Right atrium auricular region (tissue), 2 donors: ENCODE measurements around the gene PRCC. TPM values are rescaled to one million over a fixed set of nuclear protein-coding genes. Genes with fewer than 3 reads are reported as not detected.
A peak's percentile ranks its signal among the peaks of the same experiment; 100 is the strongest.

Experiments
- DNase-seq: peaks from one replicate; pipeline ENCODE4 v3.0.0-alpha.2; 2019; ENCODE audit warnings: low spot score
- H3K27ac ChIP-seq, 2 donors: fragments of 200-600 bp; sonication (generic); 1 replicate in 1 of 2; 2 replicates in 1 of 2; pipeline ENCODE4 v1.5.1; 2016 to 2019
- H3K27me3 ChIP-seq, 2 donors: fragments of 200-600 bp; sonication (generic); one replicate each; pipeline versions ENCODE4 v1.5.1 to v1.6.0; 2017 to 2019
- H3K36me3 ChIP-seq: fragments of 200-600 bp; sonication (generic); one replicate; pipeline ENCODE4 v1.5.1; 2016
- H3K4me1 ChIP-seq, 2 donors: fragments of 200-600 bp; sonication (generic); one replicate each; pipeline versions ENCODE4 v1.5.1 to v1.6.0; 2017 to 2019
- H3K4me3 ChIP-seq, 2 donors: fragments of 200-600 bp; sonication (generic); 1 replicate in 1 of 2; 2 replicates in 1 of 2; pipeline ENCODE4 v1.5.1; 2017 to 2019; ENCODE audit warnings: mild to moderate bottlenecking in 1 of 2, moderate library complexity in 1 of 2
- H3K9me3 ChIP-seq, 2 donors: fragments of 200-600 bp; sonication (generic); one replicate each; pipeline ENCODE4 v1.5.1; 2019
- total RNA-seq, 2 donors: library from RNA; depleted of rRNA; stranded (reverse); fragments of >200 nt; gene quantifications; one replicate each; pipeline ENCODE4 v1.1.0, GENCODE V29; 2016
- TF ChIP-seq, protein P1 (sequence below), 2 donors: fragments of 200-600 bp; sonication (generic); IDR thresholded peaks; one replicate each; pipeline ENCODE4 v1.5.1; 2019; ENCODE audit warnings: antibody characterized with exemption in 2 of 2

The PRCC gene
- total RNA-seq, 2 donors from 2014 or later, result 29.8 to 34.3 TPM

DNA sequence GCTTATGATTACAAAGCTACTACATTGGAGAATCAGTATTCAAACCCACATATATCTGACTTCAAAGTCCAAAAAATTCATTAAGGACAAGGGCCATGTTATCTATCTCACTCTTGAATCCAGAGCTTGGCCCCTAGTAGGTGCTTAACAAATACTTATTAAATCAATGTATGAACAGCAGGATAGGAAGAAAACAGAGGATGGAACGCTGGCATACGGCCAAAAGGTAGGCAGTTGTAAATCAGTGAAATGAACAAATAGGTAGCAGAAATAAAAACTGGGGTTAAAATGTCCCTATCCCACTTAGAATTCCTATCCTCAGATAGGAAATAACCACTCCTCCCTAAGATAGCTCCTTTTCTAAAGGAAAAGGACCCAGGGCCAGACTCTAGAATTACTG lies 28.4 kb upstream of the PRCC start:
- H3K4me3 ChIP-seq, result no peak overlapping the region
- H3K4me1 ChIP-seq, result peaks cover 0 to 17% of the 10 kb centered on the region in 2 donors
- no peak overlapping the region for H3K27ac ChIP-seq
- peaks cover 35% of the 10 kb centered on the region for H3K36me3 ChIP-seq
- TF ChIP-seq, protein P1, sequence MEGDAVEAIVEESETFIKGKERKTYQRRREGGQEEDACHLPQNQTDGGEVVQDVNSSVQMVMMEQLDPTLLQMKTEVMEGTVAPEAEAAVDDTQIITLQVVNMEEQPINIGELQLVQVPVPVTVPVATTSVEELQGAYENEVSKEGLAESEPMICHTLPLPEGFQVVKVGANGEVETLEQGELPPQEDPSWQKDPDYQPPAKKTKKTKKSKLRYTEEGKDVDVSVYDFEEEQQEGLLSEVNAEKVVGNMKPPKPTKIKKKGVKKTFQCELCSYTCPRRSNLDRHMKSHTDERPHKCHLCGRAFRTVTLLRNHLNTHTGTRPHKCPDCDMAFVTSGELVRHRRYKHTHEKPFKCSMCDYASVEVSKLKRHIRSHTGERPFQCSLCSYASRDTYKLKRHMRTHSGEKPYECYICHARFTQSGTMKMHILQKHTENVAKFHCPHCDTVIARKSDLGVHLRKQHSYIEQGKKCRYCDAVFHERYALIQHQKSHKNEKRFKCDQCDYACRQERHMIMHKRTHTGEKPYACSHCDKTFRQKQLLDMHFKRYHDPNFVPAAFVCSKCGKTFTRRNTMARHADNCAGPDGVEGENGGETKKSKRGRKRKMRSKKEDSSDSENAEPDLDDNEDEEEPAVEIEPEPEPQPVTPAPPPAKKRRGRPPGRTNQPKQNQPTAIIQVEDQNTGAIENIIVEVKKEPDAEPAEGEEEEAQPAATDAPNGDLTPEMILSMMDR (IDR thresholded peaks at IDR 0.05), result no peak
- DNase-seq, result no peak
- H3K27me3 ChIP-seq, result no peaks in the 10 kb centered on the region
- no peaks in the 10 kb centered on the region for H3K9me3 ChIP-seq

GRCh38 chr1:156740237-156740740 lies 27.0 kb upstream of the PRCC start:
- no peaks in the 10 kb centered on the region for H3K9me3 ChIP-seq
- TF ChIP-seq, protein P1 (IDR thresholded peaks at IDR 0.05), result no peak
- H3K4me3 ChIP-seq, result peak overlapping the region; percentile 70 to 81
- peaks cover 0 to 31% of the 10 kb centered on the region in 2 donors for H3K4me1 ChIP-seq
- H3K27ac ChIP-seq, result peak overlapping the region; percentile 78 to 83
- H3K36me3 ChIP-seq, result peaks cover 44% of the 10 kb centered on the region
- H3K27me3 ChIP-seq, result no peaks in the 10 kb centered on the region
- DNase-seq, result no peak

DNA sequence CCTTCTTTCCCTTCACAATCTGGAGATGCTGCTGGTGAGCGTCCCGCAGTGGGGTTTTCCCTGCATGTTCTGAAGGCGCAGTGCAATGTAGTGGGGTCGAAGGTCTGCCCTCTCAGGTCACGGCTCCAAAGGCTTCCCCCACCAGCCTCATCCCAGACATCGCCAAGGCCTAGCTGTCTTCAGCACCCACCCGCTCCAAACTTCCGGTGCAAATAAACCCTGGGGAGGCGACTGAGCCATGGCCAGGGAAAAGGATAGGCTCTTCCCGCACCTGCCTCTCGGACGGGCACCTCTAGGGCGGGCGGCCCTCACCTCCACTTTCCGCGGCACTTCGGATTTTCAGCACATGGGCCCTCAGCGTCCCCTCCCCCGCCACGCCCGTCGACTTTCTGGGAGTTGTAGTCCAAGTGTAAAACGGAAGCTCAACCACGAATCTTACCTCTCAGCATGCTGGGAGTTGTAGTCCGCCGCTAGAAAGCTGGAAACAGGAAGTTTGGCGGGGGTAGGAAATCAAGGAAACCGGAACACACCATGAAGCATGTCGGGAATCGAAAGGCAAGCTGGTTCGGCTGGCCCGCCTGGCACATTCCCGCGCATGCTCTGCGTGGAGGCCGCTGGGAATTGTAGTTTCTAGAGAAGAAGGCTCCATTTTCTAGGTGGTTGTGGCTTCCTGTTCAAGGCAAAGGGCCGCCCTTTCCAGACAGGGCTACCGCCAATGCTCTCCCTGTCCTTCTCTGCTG lies 26.4 kb upstream of the PRCC start, which contains the start of gene MRPL24:
Gene MRPL24, minus strand, starts transcription at position 348 of the 740 bp plus-strand sequence. CDS start 2,384 bp downstream, outside the sequence.
- Histone ChIP-seq H3K27ac (peak within 1 kb of the TSS; percentile 78 to 83), H3K4me3 (peak within 1 kb of the TSS; percentile 70 to 81), H3K9me3 (no peaks in the 10 kb centered on the region), H3K27me3 (no peaks in the 10 kb centered on the region), H3K36me3 (peaks cover 44% of the 10 kb centered on the region), H3K4me1 (peaks cover 0 to 37% of the 10 kb centered on the region in 2 donors)
- DNase-seq, result peak; percentile 99
- TF ChIP-seq, protein P1 (IDR thresholded peaks at IDR 0.05), result no peak

DNA sequence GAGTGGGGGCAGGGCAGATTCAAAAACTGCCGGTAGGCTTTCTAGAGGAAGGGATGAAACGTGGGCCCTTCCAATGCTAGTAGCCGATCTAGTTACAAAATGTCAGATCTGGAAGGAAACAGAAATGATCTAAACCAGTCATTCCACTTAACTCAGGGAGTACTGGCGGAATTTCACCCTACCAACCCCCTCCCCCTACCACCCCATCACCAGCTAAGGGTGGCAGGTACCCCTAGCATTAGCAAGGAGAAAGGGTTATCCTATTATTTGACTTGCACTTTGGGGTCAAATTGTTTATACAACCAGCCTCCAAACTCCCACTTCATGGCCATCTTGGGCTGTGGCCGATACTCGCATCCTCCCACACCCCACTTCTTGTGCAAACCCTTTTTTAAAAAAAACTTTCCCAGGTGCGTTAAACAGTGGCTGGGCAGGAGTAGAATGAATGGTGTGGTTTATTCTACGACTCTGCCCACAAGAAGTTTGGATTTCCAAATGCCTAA lies 25.8 kb upstream of the PRCC start:
- H3K4me3 ChIP-seq, result peak overlapping the region in 1 of 2 donors; percentile 81
- peaks cover 0 to 43% of the 10 kb centered on the region in 2 donors for H3K4me1 ChIP-seq
- H3K27me3 ChIP-seq, result no peaks in the 10 kb centered on the region
- peaks cover 41% of the 10 kb centered on the region for H3K36me3 ChIP-seq
- H3K9me3 ChIP-seq, result no peaks in the 10 kb centered on the region
- TF ChIP-seq, protein P1 (IDR thresholded peaks at IDR 0.05), result no peak
- no peak for DNase-seq
- peak overlapping the region; percentile 78 to 83 for H3K27ac ChIP-seq

DNA sequence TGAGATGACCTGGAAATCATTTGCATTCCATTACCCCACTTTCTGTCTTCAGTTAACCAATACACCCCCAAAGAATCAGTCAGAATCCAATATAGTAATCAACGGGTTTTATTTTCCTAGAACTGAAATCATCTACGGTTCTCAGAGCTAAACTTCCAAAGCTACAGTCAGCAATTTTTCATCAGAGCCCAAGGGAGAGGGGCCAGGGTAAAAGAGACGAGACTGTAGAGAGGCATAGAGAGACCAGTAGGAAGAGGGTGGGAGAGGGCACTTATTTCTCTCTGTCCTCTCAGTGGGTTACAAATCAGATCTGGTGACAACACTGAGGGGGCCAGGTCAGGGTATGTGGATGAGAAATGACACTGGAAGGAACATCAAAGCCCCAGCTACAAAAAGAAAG lies 25.3 kb upstream of the PRCC start:
- TF ChIP-seq, protein P1 (IDR thresholded peaks at IDR 0.05), result no peak
- Histone ChIP-seq H3K27me3 (no peaks in the 10 kb centered on the region), H3K27ac (peak overlapping the region; percentile 78 to 83), H3K4me1 (peaks cover 0 to 48% of the 10 kb centered on the region in 2 donors), H3K36me3 (peaks cover 36% of the 10 kb centered on the region), H3K4me3 (no peak overlapping the region), H3K9me3 (no peaks in the 10 kb centered on the region)
- DNase-seq, result no peak
